ENCODE data around the gene C10orf90. TPM values are rescaled to one million over a fixed set of nuclear protein-coding genes. Genes with fewer than 3 reads are reported as not detected.

C10orf90 gene
- total RNA-seq, 1 experiment from 2014 or later, result not detected

GRCh38 chr10:126704649-126705048, 34.2 kb upstream of the C10orf90 start:
- Histone ChIP-seq H3K14ac (ENCODE audit: insufficient read depth, low read length) (no peak overlapping the region), H3K9me3 (ENCODE audit: control insufficient read depth, low read depth, low read length) (no peaks in the 10 kb centered on the region), H2BK120ac (ENCODE audit: low read depth, low read length, poor library complexity, severe bottlenecking) (no peak overlapping the region), H3K4me2 (ENCODE audit: insufficient read depth, insufficient read length, low read length) (no peak overlapping the region), H3K56ac (ENCODE audit: insufficient read length, low read depth, low read length) (no peak overlapping the region), H3K4ac (ENCODE audit: low read depth, low read length) (no peak overlapping the region), H4K91ac (ENCODE audit: insufficient read length, low read depth, low read length) (no peak overlapping the region), H4K20me1 (ENCODE audit: control insufficient read depth, insufficient read depth, insufficient read length) (no peaks in the 10 kb centered on the region), H3T11ph (ENCODE audit: low read length) (no peak overlapping the region), H2BK20ac (ENCODE audit: low read depth, low read length, poor library complexity, severe bottlenecking) (no peak overlapping the region), H3K79me1 (ENCODE audit: insufficient read depth, low read depth, low read length, poor library complexity, severe bottlenecking) (no peaks in the 10 kb centered on the region), H3K9ac (ENCODE audit: extremely low read depth, insufficient read length, low read length) (no peak overlapping the region), H4K5ac (ENCODE audit: insufficient read length, low read depth, low read length) (no peak overlapping the region), H2AFZ (ENCODE audit: low read length) (no peak overlapping the region), H2AK5ac (ENCODE audit: insufficient read length, low read length) (no peak overlapping the region), H3K23ac (ENCODE audit: insufficient read length, low read depth, low read length) (no peak overlapping the region), H2BK12ac (ENCODE audit: insufficient read length, low read depth, low read length) (no peak overlapping the region), H2BK15ac (ENCODE audit: low read depth, low read length) (no peak overlapping the region), H3K27me3 (ENCODE audit: insufficient read depth, low read length) (no peaks in the 10 kb centered on the region), H3K18ac (ENCODE audit: insufficient read length, low read depth, low read length) (no peak overlapping the region), H4K8ac (replicated peaks; ENCODE audit: insufficient read length, low read depth, low read length) (no peak overlapping the region), H2BK5ac (ENCODE audit: insufficient read length, low read length) (no peak overlapping the region), H3K27ac (ENCODE audit: insufficient read length, low read depth, low read length) (no peak overlapping the region), H3K23me2 (ENCODE audit: insufficient read length, low read depth, low read length, poor library complexity, severe bottlenecking) (no peaks in the 10 kb centered on the region), H3K4me1 (ENCODE audit: insufficient read depth, low read length) (no peaks in the 10 kb centered on the region; the same call in 1 of the 2 replicates), H3K79me2 (ENCODE audit: insufficient read depth, low read length) (no peaks in the 10 kb centered on the region)
- Mint-ChIP-seq H3K27me3 (ENCODE audit: low read depth) (no peaks in the 10 kb centered on the region), H3K4me3 (no peak overlapping the region), H3K27ac (no peak overlapping the region), H3K4me1 (peaks cover 21 to 29% of the 10 kb centered on the region in 2 experiments), H3K9me3 (peaks cover 0 to under 1% of the 10 kb centered on the region in 2 experiments; a peak in 2 of 5 replicates), H3K36me3 (ENCODE audit: insufficient read depth in 1 of 3, low read depth in 3 of 3) (no peaks in the 10 kb centered on the region)
- no peak for TF ChIP-seq CTCF (conservative IDR thresholded peaks at IDR 0.05)
- WGBS (ENCODE audit: extremely low coverage, insufficient read length, low lambda C conversion rate), result no CpG with 5 or more reads among the region's 7 CpGs
- DNase-seq, result no peak

Data from H9 (cell line).